MM.1S (cell line): ENCODE results near the gene TOR1A.
A peak's percentile ranks its signal among the peaks of the same experiment; 100 is the strongest.

Experiments
- DNase-seq: peaks from one replicate; pipeline ENCODE4 v3.0.0-alpha.2; 2015
- H2AFZ ChIP-seq: fragments of 300-600 bp; sonication (generic); 2 replicates; pipeline ENCODE4 v1.6.0; 2016; ENCODE audit warnings: antibody characterized with exemption, low read length
- H3F3A ChIP-seq: fragments of 300-600 bp; sonication (generic); 2 replicates; pipeline ENCODE4 v1.6.1; 2016; ENCODE audit warnings: mild to moderate bottlenecking, antibody characterized with exemption, low read length, moderate library complexity, mixed read lengths; ENCODE audit not compliant: insufficient read depth
- H3K27ac ChIP-seq: fragments of 300-600 bp; sonication (generic); 2 replicates; pipeline ENCODE4 v1.5.1; 2016; ENCODE audit warnings: mild to moderate bottlenecking, low read length
- H3K27me3 ChIP-seq: fragments of 300-600 bp; sonication (generic); replicated peaks from 2 replicates; pipeline ENCODE4 v1.6.0; 2016; ENCODE audit warnings: low read length; ENCODE audit not compliant: insufficient read depth
- H3K36me3 ChIP-seq: fragments of 300-600 bp; sonication (generic); replicated peaks from 2 replicates; pipeline ENCODE4 v1.6.1; 2016; ENCODE audit warnings: mild to moderate bottlenecking, low read length, mixed read lengths; ENCODE audit not compliant: insufficient read depth
- H3K4me1 ChIP-seq: fragments of 300-600 bp; sonication (generic); 2 replicates; pipeline ENCODE4 v1.6.1; 2016; ENCODE audit warnings: low read length, mixed read lengths
- H3K4me2 ChIP-seq: fragments of 300-600 bp; sonication (generic); 2 replicates; pipeline ENCODE4 v1.6.0; 2016; ENCODE audit warnings: low read depth, low read length
- H3K4me3 ChIP-seq: fragments of 300-600 bp; sonication (generic); 2 replicates; pipeline ENCODE4 v1.5.1; 2016; ENCODE audit warnings: low read length, mixed read lengths
- H3K79me2 ChIP-seq: fragments of 300-600 bp; sonication (generic); 2 replicates; pipeline ENCODE4 v1.6.1; 2016; ENCODE audit warnings: mixed run types, low read length, mixed read lengths
- H3K9ac ChIP-seq: fragments of 300-600 bp; sonication (generic); 2 replicates; pipeline ENCODE4 v1.6.1; 2016; ENCODE audit warnings: low read length, mixed read lengths
- H3K9me2 ChIP-seq: fragments of 300-600 bp; sonication (generic); replicated peaks from 2 replicates; pipeline ENCODE4 v1.6.1; 2016; ENCODE audit warnings: mild to moderate bottlenecking, low read length, mixed read lengths; ENCODE audit not compliant: insufficient read depth
- H3K9me3 ChIP-seq: fragments of 300-600 bp; sonication (generic); replicated peaks from 2 replicates; pipeline ENCODE4 v1.6.1; 2016; ENCODE audit warnings: mild to moderate bottlenecking, low read length, mixed read lengths; ENCODE audit not compliant: insufficient read depth
- H4K20me1 ChIP-seq: fragments of 300-600 bp; sonication (generic); 2 replicates; pipeline ENCODE4 v1.6.1; 2016; ENCODE audit warnings: mild to moderate bottlenecking, low read length, moderate library complexity, mixed read lengths; ENCODE audit not compliant: insufficient read depth
- EZH2 ChIP-seq: fragments of 300-600 bp; sonication (generic); optimal IDR thresholded peaks from 2 replicates; pipeline ENCODE3; 2017; ENCODE audit warnings: low read depth, mild to moderate bottlenecking, antibody characterized with exemption, low read length, mixed read lengths
- EZH2phosphoT487 ChIP-seq: fragments of 300-600 bp; sonication (generic); IDR thresholded peaks from 2 replicates; pipeline ENCODE4 v1.6.1; 2018; ENCODE audit warnings: antibody characterized with exemption, low read length
- TF ChIP-seq, protein P1 (sequence below): fragments of 300-600 bp; sonication (generic); IDR thresholded peaks from 2 replicates; pipeline ENCODE4 v1.5.1; 2016; ENCODE audit warnings: antibody characterized with exemption, low read length, mixed read lengths

The TOR1A gene

DNA sequence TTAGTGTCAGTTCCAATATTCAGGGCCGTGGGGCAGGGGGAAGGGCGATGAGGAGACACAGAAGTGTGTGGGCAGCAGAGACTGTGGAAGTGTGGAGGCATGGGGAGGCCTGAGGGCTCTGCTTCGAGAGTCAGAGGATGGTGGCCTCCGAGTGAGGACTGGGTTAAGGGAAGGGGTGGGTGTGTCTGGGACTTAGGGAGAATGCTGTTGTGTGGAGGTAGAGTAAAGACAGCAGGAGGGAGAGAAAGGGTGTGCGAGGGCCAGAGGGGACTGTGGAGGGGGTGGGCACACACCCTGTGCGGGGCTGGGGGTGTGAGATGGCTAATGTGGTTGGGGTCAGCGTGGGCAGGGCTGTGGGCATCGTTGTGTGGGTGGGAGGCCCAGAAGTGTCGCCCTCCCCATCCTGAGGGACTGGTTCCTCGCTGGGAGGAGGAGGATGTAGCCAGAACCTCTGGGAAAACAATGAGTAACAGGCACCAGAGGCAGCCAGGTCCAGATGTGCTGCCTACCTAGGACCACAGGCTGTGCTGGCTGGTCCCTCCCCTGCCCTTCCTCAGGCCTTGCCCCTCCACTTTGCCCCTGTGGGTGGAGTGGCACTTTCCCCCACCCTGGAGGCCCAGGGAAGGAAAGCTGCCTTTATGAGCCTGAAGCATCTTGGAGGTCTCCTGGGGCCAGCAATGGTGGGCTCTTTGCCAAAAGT lies 15.5 kb upstream of the TOR1A start:
- H3K27me3 ChIP-seq = no peaks in the 10 kb centered on the region
- 0 out of 2 replicates have a peak, but pooled peaks cover 8% of the 10 kb centered on the region for H3K4me1 ChIP-seq
- no peak for DNase-seq
- no peaks in the 10 kb centered on the region for H3K9me2 ChIP-seq
- H3K4me3 ChIP-seq = no peak overlapping the region
- no peaks in the 10 kb centered on the region for H3K9me3 ChIP-seq
- H4K20me1 ChIP-seq = no peaks in the 10 kb centered on the region
- H3K4me2 ChIP-seq = no peak overlapping the region
- H3F3A ChIP-seq = no peaks in the 10 kb centered on the region
- peaks cover 14% of the 10 kb centered on the region for H3K79me2 ChIP-seq
- TF ChIP-seq EZH2 (no peak), EZH2phosphoT487 (no peak)
- TF ChIP-seq, protein P1, sequence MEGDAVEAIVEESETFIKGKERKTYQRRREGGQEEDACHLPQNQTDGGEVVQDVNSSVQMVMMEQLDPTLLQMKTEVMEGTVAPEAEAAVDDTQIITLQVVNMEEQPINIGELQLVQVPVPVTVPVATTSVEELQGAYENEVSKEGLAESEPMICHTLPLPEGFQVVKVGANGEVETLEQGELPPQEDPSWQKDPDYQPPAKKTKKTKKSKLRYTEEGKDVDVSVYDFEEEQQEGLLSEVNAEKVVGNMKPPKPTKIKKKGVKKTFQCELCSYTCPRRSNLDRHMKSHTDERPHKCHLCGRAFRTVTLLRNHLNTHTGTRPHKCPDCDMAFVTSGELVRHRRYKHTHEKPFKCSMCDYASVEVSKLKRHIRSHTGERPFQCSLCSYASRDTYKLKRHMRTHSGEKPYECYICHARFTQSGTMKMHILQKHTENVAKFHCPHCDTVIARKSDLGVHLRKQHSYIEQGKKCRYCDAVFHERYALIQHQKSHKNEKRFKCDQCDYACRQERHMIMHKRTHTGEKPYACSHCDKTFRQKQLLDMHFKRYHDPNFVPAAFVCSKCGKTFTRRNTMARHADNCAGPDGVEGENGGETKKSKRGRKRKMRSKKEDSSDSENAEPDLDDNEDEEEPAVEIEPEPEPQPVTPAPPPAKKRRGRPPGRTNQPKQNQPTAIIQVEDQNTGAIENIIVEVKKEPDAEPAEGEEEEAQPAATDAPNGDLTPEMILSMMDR = no peak
- no peak overlapping the region for H3K9ac ChIP-seq
- H3K27ac ChIP-seq = no peak overlapping the region
- no peak overlapping the region for H2AFZ ChIP-seq
- no peaks in the 10 kb centered on the region for H3K36me3 ChIP-seq

DNA sequence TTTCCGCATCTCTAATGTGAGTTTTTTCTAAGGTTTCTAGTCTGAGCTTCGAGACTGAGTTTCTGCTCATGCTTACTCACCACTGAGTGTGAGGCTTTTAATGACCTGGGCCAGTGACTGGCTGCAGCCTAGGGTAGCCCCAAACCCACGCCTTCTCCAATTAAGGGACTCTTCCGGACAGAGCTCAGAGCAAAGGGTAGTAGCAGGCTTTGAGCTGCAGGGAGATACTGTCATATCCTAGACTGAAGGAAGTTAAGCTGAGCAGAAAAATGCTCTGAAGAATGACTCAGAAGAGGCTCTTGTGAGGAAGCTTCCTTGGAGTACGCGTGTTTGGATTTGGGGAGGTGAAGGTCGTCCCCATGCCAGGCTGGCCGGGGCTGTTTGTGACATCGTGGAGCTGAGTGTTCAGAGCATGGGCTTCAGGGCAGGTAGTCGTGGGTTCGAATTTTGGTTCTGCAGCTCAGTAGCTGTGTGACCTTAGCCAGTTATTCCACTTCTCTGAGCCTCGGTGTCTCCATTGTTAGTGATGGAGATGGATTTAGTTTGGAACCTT lies 14.8 kb upstream of the TOR1A start:
- Histone ChIP-seq H3K79me2 (peaks cover 21% of the 10 kb centered on the region), H3K9me3 (no peaks in the 10 kb centered on the region), H3K4me3 (no peak overlapping the region), H3K4me2 (no peak overlapping the region), H3F3A (no peaks in the 10 kb centered on the region), H2AFZ (no peak overlapping the region), H3K9me2 (no peaks in the 10 kb centered on the region), H3K27me3 (no peaks in the 10 kb centered on the region), H3K36me3 (no peaks in the 10 kb centered on the region), H3K27ac (no peak overlapping the region), H4K20me1 (no peaks in the 10 kb centered on the region), H3K4me1 (peaks cover 12% of the 10 kb centered on the region; the same call in 1 of the 2 replicates), H3K9ac (no peak overlapping the region)
- DNase-seq = no peak
- no peak for TF ChIP-seq EZH2phosphoT487
- TF ChIP-seq, protein P1 = no peak
- TF ChIP-seq EZH2 = no peak

DNA sequence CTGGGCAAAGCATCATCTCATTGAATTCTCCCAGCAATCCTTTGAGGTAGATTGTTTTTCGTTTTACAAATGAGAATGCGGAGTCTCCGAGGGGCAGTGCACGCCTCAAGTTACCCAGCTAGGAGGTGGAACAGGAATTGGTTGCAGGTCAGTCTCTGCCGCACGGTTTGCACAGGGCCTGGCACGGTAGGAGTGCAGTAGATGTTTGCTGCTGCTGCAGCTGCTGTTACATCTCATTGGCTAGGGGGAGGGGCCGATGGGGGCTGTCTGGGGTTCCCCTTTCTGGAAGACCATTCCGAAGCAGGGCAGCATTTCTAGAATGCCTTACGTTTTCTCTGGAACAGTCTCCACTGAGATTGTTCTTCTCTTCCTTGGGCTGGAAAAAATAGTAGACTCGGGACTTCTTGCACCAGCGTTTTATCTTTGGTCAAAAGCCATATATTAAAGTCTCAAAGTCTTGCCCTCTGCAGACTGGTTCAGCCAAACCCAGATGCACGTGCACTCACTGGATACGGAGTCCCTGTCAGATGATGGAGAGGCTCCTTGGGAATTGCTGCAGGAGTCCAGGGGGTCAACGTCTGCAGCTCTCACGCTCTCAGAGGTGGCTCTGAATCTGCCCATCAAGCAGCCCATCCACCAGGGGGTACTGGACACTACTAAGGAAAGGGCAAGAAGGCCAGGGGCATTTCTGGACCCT lies 12.5 kb upstream of the TOR1A start:
- H3K4me3 ChIP-seq = peak overlapping the region; percentile 92
- H3K36me3 ChIP-seq = no peaks in the 10 kb centered on the region
- peak overlapping the region; percentile 75 for H3K4me2 ChIP-seq
- no peak overlapping the region for H3K27ac ChIP-seq
- no peaks in the 10 kb centered on the region for H3K9me2 ChIP-seq
- H3K4me1 ChIP-seq = peaks cover 14% of the 10 kb centered on the region; the same call in 1 of the 2 replicates
- H3K9me3 ChIP-seq = no peaks in the 10 kb centered on the region
- TF ChIP-seq, protein P1 = no peak
- TF ChIP-seq EZH2phosphoT487 (no peak), EZH2 (no peak)
- no peaks in the 10 kb centered on the region for H3K27me3 ChIP-seq
- H3K9ac ChIP-seq = peak overlapping the region; percentile 87
- H2AFZ ChIP-seq = peak overlapping the region; percentile 81; the same call in 1 of the 2 replicates
- no peaks in the 10 kb centered on the region for H3F3A ChIP-seq
- H4K20me1 ChIP-seq = no peaks in the 10 kb centered on the region
- DNase-seq = no peak
- H3K79me2 ChIP-seq = peaks cover 27% of the 10 kb centered on the region
